ENCODE results near the gene TAF1B.
A peak's percentile ranks its signal among the peaks of the same experiment; 100 is the strongest.
"Not testable (repeated sequence)": the region's sequence is repeated elsewhere in the genome, so short reads cannot be mapped to it uniquely, and the experiment has no call there.

TAF1B gene

DNA sequence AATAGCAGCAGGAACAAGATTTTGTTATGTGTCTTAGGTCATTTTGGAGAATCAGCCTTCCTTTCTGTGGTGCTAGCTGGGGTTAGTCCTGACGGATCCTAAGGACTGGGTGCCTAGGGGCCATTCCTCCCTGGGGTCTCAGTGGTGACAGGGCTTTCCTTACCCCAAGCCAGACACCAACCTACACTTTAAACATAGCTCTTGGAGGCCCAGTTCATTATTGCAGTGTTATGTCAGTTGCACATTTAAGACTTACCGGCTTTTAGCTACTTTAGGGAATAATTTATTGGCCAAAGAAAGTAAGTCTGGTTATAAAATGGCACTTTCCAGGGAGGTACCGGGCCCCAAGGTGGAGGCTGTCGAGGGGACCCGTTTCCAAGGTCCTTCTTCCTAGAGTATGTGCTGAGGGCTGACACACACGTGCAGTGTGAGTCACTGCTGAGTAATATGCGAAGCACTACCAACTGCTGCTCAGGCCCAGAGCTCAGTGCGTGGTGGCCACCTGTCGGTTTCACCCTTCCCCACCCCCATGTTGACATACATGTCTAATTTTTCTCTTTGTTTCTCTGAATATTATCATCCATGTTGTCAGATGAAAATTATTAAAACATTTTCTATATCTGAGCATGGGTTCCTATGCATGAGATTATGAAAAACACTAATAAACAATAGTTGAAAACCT is 71.3 kb downstream of the TAF1B start:
- no peak for DNase-seq (ENCODE audit: low read depth, low spot score)
- H3K4me3 ChIP-seq (ENCODE audit: low read length) = no peak overlapping the region

GRCh38 chr2:9918275-9918674 is 75.0 kb downstream of the TAF1B start:
- no peak for DNase-seq (ENCODE audit: low read depth, low spot score)
- H3K4me3 ChIP-seq (ENCODE audit: low read length) = no peak overlapping the region

DNA sequence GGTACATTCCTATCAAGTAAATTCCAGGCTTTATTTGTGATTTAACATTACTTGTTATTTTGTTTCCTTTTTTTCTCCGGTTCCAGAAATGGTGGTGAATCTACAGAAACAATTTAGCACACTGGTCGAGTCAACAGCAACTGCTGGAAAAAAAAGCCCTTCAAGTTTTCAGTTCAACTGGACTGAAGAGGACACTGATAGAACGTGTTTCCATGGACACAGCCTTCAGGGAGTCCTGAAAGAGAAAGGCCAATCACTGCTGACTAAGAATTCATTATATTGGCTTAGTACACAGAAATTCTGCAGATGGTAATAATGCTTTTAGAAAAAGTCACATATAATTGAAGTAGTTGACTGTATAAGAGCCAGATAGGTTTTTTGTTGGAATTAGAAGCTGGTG is 76.2 kb downstream of the TAF1B start:
- H3K4me3 ChIP-seq (ENCODE audit: low read length) = no peak overlapping the region
- no peak for DNase-seq (ENCODE audit: low read depth, low spot score)

DNA sequence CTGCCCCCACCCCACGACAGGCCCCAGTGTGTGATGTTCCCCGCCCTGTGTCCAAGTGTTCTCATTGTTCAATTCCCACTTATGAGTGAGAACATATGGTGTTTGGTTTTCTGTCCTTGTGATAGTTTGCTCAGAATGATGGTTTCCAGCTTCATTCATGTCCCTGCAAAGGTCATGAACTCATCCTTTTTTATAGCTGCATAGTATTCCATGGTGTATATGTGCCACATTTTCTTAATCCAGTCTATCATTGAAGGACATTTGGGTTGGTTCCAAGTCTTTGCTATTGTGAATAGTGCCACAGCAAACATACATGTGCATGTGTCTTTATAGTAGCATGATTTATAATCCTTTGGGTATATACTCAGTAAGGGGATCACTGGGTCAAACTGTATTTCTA is 83.7 kb downstream of the TAF1B start:
- not testable (repeated sequence) for H3K4me3 ChIP-seq (ENCODE audit: low read length); DNase-seq (ENCODE audit: low read depth, low spot score)

DNA sequence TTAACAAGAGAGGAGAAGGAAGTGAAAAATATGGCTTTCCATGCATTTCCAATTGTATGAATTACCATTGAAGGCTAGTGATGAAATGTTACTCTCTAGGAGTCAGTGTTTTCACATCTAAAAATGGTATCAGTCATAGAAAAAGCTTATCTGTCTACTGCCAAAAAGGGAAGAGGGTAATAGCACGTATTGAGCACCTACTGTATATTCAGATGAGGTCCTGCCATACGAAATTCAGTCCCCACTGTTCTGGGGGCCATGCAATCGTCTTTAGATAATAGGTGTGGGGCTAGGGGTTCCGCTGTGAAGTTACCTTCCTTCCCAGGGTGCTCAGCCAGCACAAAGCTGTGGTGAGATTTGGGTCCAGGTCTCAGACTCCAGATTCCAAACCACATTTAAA is 94.0 kb downstream of the TAF1B start:
- H3K4me3 ChIP-seq (ENCODE audit: low read length) = no peak overlapping the region
- DNase-seq (ENCODE audit: low read depth, low spot score) = no peak

GRCh38 chr2:9937968-9938367 is 94.7 kb downstream of the TAF1B start:
- no peak overlapping the region for H3K4me3 ChIP-seq (ENCODE audit: low read length)
- no peak for DNase-seq (ENCODE audit: low read depth, low spot score)

GRCh38 chr2:9939587-9940485 is 96.6 kb downstream of the TAF1B start:
- DNase-seq (ENCODE audit: low read depth, low spot score) = no peak
- no peak overlapping the region for H3K4me3 ChIP-seq (ENCODE audit: low read length)

GRCh38 chr2:9941196-9941995 is 98.1 kb downstream of the TAF1B start:
- DNase-seq (ENCODE audit: low read depth, low spot score) = no peak
- no peak overlapping the region for H3K4me3 ChIP-seq (ENCODE audit: low read length)

- H3K4me3 ChIP-seq (ENCODE audit: low read length) = no peak overlapping the region
- DNase-seq (ENCODE audit: low read depth, low spot score) = no peak
These were observed 98.7 kb downstream of the TAF1B start for GRCh38 chr2:9941996-9942390.

DNA sequence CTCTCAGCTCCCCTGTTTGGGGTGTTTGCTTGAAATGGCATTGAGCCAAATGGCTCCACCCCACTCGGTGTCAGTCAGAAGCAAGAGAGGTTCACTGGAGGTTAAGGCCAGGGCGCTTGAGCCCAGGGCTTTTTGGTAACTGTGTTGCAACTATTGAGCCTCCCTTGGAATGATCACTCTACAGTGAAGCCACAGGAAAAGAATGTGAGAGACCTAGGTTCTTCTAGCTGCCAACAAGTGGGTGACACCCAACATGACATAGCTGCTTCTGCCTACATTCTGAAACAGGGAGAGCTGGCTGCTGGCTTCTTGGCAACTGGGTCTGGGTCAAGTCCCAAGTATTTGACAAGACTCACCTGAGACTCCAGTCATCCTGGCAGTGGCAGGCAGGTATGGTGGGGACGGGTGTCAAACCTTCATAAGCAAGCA is 101.1 kb downstream of the TAF1B start:
- DNase-seq (ENCODE audit: low read depth, low spot score) = no peak

DNA sequence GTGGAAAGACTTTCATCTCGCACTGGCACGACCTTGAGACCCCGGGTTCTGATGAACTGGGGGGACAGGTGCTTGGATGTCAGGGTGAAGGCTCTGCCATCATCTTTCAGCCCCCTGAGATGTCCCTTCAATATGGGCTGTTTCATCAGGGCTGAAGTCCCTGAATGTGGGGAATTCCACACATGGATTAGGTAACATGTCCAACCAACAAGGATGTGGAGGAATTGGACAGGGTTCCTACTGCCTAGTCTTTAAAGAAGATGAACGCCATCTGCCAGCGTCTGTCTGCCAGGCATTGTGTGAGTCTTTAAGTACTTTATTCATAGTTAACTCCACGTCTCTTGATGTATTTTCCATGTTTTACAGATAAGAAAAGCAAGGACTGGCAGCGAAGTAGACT is 102.3 kb downstream of the TAF1B start:
- no peak overlapping the region for H3K4me3 ChIP-seq (ENCODE audit: low read length)
- DNase-seq (ENCODE audit: low read depth, low spot score) = no peak

More for the DNA sequence above, 101.1 kb downstream of the TAF1B start:
- H3K4me3 ChIP-seq (ENCODE audit: low read length) = no peak overlapping the region

- H3K4me3 ChIP-seq (ENCODE audit: low read length) = no peak overlapping the region
- no peak for DNase-seq (ENCODE audit: low read depth, low spot score)
These were observed 102.8 kb downstream of the TAF1B start for GRCh38 chr2:9946076-9946475.

DNA sequence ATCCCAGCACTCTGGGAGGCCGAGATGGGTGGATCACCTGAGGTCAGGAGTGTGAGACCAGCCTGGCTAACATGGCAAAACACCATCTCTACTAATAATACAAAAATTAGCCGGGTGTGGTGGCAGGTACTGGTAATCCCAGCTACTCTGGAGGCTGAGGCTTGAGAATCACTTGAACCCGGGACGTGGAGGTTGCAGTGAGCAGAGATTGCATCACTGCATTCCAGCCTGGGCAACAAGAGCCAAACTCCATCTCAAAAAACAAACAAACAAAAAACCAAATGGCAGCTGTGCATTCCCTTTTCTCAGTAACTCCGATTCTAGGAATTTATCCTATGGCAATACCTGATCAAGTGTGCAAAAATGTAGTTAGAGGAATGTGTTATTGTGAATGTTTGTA is 103.5 kb downstream of the TAF1B start:
- H3K4me3 ChIP-seq (ENCODE audit: low read length) = no peak overlapping the region
- DNase-seq (ENCODE audit: low read depth, low spot score) = no peak

GRCh38 chr2:9948721-9949120 is 105.4 kb downstream of the TAF1B start:
- no peak overlapping the region for H3K4me3 ChIP-seq (ENCODE audit: low read length)
- no peak for DNase-seq (ENCODE audit: low read depth, low spot score)

GRCh38 chr2:9949239-9949991 is 106.1 kb downstream of the TAF1B start:
- DNase-seq (ENCODE audit: low read depth, low spot score) = no peak
- H3K4me3 ChIP-seq (ENCODE audit: low read length) = no peak overlapping the region

DNA sequence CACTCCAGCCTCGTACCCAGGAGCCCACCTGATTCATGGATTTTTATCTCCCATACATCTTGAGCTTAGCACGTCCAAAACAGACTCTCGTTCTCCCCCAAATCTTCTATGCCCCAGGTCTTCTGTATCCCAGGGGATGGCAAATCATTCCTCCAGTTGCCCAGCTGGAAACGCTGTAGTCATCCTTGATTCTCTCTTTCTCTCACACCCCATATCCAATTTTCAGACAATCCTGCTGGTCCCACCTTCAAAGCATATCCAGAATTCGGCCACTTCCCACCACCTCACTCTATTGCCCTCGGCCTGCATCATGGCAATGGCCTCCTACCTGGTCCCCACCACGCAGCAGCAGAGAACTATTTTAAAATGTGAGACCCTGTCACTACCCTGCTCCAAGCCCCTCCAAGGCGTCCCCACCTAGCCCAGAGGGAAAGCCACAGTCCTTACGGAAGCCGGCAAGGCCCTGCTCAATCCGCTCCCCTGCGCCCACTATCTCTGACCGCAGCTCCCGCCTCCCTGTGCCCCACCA is 106.8 kb downstream of the TAF1B start:
- H3K4me3 ChIP-seq (ENCODE audit: low read length) = no peak overlapping the region
- no peak for DNase-seq (ENCODE audit: low read depth, low spot score)

- DNase-seq (ENCODE audit: low read depth, low spot score) = no peak
- H3K4me3 ChIP-seq (ENCODE audit: low read length) = peak overlapping the region; percentile 53
These were observed 107.4 kb downstream of the TAF1B start for GRCh38 chr2:9950521-9951271.

DNA sequence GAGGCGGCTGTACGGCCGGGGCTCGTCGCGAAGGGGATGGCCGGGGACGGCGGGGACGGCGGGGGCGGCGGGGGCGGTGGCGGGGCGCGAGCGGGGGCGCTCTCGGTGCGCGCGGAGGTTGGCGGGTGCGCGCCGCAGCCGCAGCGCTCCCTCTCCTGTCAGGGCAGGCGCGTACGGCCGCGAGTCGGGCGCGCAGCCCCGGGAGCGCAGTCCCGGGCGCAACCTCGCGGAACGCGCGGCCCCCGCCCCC is 107.9 kb downstream of the TAF1B start:
- DNase-seq (ENCODE audit: low read depth, low spot score) = no peak

More for the DNA sequence above, 107.9 kb downstream of the TAF1B start:
- H3K4me3 ChIP-seq (ENCODE audit: low read length) = peak overlapping the region; percentile 53

Measured in Jurkat, Clone E6-1 (cell line).